ENCODE results near the gene ALOX5AP.

Gene ALOX5AP

GRCh38 chr13:30796631-30797601, 61.6 kb downstream of the ALOX5AP start:
- DNase-seq (ENCODE audit: low read depth in 2 of 2), result peak in 1 of 2 donors; percentile 31

DNA sequence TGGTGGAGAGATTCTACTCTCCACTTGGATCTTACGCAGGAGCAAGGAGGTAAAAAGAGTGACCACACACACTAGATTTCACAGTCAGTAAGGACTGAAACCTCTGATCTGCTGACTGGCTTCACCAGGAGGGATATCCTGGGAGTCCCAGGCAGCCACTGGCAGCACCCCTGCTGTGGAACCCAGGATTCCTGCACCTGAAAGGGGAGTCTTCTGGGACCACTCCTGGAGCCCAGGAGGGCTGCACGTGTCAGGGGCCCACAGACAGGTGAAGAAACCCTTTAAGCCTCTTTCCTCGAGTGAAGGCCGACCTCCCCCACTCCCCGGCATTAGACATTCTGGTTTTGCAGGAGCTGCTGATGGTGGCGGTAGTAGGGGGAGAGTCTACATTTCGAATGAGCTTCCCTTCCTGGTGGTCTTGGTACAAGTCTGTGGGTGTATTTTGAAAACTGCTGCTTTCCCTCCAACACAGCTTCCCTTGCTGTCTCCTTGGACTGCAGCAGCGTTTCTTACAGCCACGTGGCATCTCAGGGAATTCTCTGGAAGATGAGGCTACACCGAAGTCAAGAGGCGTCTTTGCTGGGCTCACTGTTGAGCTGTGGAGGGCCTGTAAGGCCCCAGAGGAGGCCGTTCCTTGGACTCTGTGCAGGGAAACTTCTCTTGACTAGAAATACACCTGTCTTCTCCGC, 62.6 kb downstream of the ALOX5AP start:
- DNase-seq (ENCODE audit: low read depth in 2 of 2), result no peak

DNA sequence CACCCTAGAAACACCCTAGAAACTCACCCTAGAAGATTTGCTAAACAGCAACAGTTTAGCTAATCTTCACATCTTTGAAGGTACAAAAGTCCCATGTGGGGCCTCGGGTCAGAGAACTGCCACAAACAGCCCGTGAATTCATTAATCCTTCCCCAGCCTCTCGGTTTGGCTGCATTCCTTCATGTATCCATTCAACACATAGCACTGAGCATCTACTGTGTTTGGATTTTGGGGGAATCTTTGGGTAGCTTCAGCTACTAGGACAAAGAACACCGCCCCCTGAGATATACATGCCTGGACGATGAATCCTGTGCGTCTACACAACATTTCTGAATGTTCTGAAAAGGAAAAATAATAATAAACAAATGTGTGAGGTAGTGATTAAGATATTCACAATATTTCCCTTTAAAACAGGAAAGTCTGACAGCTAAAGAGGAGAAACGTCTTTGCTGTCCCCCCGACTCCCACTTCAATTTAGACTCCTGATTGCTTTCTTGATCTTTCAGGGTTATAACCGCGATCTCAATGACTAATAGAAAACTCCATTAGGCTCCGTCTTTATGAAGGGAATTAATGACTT, 63.5 kb downstream of the ALOX5AP start:
- no peak for DNase-seq (ENCODE audit: low read depth in 2 of 2)

- DNase-seq (ENCODE audit: low read depth in 2 of 2), result no peak
These were observed 64.0 kb downstream of the ALOX5AP start for GRCh38 chr13:30799356-30799824.

DNA sequence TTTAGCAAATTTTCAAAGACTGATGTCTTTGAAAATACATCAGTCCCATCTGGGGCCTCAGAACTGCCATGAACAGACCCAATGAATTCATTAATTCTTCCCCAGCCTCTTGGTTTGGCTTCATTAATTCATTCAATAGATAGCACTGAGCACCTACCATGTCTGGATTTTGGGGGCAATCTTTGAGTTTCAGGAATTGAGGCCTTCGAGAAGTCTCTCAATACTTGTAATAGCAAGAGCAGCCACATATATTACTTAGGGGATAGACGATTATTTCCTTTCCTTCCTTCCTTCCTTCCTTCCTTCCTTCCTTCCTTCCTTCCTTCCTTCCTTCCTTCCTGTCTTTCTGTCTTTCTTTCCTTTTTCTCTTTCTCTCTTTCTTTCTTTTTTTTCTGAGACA, 64.8 kb downstream of the ALOX5AP start:
- no peak for DNase-seq (ENCODE audit: low read depth in 2 of 2)

DNA sequence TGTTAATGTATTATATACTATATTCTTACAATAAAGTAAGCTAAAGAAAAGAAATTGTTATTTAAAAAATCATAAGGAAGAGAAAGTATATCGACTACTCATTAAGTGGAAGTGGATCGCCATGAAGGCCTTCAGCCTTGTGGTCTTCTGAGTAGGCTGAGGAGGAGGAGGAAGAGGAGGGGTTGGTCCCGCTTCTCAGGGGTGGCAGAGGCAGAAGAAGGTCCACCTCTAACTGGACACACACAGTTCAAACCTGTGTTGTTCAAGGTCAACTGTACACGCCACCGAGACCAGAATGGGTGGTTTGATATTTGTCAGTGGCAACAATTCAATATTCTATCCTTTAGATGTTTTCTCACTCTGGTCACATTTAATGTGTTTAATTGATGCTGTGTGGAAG, 67.2 kb downstream of the ALOX5AP start:
- no peak for DNase-seq (ENCODE audit: low read depth in 2 of 2)

DNA sequence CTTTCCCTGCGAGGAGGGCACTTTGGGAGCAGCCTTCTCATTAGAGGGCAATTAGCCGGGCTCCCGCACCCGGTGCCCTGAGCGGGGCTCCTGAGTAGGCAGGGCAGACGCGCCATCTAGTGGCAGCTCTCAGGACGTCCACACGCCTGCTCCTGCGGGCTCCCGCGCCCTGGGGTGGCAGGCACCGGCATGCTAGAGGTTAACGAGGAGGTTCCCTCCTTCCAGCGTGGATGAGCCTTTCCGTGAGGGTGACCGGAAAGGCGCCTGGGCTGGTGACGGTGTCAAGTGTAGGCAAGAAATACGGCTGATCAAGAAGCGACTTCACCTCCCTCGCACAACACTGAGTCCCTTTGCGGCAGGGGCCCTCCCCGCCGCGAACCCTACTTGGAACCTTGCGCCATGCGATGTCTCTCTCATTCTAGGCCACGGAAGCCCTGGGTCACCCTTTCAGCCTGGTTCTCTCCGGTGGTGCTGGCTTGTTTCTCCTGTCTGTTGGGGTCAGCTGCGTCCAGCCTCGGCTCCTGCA, 67.7 kb downstream of the ALOX5AP start:
- DNase-seq (ENCODE audit: low read depth in 2 of 2), result peak; percentile 81 to 82

- no peak for DNase-seq (ENCODE audit: low read depth in 2 of 2)
These were observed 68.4 kb downstream of the ALOX5AP start for GRCh38 chr13:30803749-30804148.

- no peak for DNase-seq (ENCODE audit: low read depth in 2 of 2)
These were observed 69.1 kb downstream of the ALOX5AP start for GRCh38 chr13:30804474-30804873.

- DNase-seq (ENCODE audit: low read depth in 2 of 2), result no peak
These were observed 69.8 kb downstream of the ALOX5AP start for GRCh38 chr13:30805132-30805537.

DNA sequence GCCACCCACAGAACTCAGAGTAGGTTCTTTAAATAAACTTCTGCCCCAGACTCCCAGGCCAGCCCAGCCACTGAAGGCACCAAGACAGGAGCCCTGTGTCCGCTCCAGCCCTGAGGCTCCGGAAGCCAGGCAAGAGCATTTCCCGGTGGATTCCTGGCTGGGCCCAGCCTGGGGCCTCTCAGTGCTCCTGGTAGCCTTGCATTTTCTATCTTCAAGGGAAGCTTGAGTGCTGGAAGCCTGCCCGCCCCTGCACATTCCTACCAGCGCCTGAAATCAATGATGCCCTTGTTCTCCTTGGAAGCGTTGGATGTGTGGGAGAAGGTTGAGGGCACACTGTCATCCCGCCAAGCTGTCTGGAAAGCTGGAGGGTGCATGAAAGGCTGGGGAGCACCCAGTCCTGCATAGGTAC, 70.3 kb downstream of the ALOX5AP start:
- no peak for DNase-seq (ENCODE audit: low read depth in 2 of 2)

DNA sequence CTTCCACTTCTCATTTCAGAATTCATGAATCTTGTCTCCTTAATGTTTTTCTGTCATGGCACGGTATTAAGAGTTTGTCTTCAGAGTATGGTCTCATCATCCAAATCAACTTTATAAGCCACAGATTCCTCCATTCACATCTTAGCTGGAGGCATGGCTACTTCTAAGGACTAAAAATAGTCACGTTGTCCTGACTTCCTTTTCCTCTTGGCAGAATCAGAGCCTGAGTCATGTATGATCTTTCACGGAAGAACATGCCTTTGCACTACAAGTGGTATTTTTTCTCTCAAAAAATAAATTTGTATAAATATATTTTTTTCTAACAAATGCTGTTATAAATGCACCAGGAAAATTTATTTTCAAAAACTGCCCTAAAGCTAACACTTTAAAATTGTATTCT, 71.4 kb downstream of the ALOX5AP start:
- no peak for DNase-seq (ENCODE audit: low read depth in 2 of 2)

GRCh38 chr13:30807392-30807791, 72.0 kb downstream of the ALOX5AP start:
- no peak for DNase-seq (ENCODE audit: low read depth in 2 of 2)

DNA sequence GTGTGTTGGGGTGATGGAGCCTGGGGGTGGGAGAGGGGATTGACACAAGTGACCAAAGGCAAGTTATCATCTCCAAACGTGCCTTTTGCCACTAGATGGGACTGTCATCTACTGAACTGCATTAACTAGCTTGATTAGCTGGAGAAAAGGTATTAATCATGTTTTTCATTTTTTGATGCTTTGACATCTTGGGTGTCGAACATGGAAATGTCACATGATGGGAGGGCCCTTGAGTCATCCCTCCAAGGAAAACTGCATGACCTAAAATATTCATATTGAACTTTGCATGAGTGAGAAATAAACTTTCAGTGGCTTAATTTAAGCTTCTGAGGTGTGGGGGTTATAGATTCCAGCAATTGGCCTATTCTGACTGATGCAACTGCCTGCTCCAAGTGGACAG, 73.3 kb downstream of the ALOX5AP start:
- DNase-seq (ENCODE audit: low read depth in 2 of 2), result no peak

GRCh38 chr13:30809787-30810186, 74.4 kb downstream of the ALOX5AP start:
- DNase-seq (ENCODE audit: low read depth in 2 of 2), result no peak

- DNase-seq (ENCODE audit: low read depth in 2 of 2), result no peak
These were observed 74.9 kb downstream of the ALOX5AP start for GRCh38 chr13:30810261-30810701.

DNA sequence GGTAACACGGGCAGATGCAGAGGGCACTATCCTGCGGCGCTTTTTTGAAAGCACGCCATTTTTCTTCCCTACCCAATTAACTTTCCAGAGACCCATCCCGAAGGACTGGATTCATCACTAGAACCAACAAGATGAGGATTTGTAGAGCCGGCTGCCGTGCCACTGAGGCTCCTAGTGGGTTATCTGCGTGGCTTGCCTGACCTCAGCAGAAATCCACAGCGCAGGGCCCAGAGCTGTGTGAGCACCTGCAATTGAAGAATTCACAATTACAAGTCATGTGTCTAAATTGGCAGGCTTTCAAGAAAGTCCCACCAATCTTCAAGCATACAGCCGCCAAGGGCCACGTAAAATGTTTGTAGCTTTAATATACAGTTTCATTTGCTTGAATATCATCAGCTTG, 75.5 kb downstream of the ALOX5AP start:
- no peak for DNase-seq (ENCODE audit: low read depth in 2 of 2)

Data from stimulated activated CD4-positive, alpha-beta T cell treated with anti-CD3 and anti-CD28 coated beads, Interleukin-4, amount 100 ng/mL, for 48 hours (primary cell).